HepG2 (cell line): ENCODE results near the gene PRDX3. TPM values are rescaled to one million over a fixed set of nuclear protein-coding genes. Genes with fewer than 3 reads are reported as not detected.

Source experiments
- FOXM1 ChIP-seq: sonication (generic); formaldehyde crosslinking; IDR thresholded peaks from 2 replicates; pipeline ENCODE4 v1.5.0; 2020; ENCODE audit warnings: missing genetic modification reagents
- HNF1A ChIP-seq, 2 experiments: sonication (generic) in 1 of 2; formaldehyde crosslinking in 1 of 2; IDR thresholded peaks; 2 replicates each; pipeline versions ENCODE4 v1.4.0 to v1.6.1; 2016 to 2020; ENCODE audit warnings: borderline replicate concordance in 1 of 2, low read depth in 1 of 2, mild to moderate bottlenecking in 1 of 2, missing genetic modification reagents in 1 of 2
- NONO ChIP-seq, 2 experiments: fragments of 450-650 bp in 1 of 2; sonication (generic) in 1 of 2; formaldehyde crosslinking in 1 of 2; IDR thresholded peaks in 1 of 2; conservative IDR thresholded peaks in 1 of 2; 2 replicates each; pipeline versions ENCODE4 v1.6.1 to v1.8.0; 2017 to 2022; ENCODE audit warnings: mild to moderate bottlenecking in 1 of 2, missing genetic modification reagents in 1 of 2, moderate library complexity in 1 of 2
- PLRG1 ChIP-seq: fragments of 450-650 bp; conservative IDR thresholded peaks from 2 replicates; pipeline ENCODE4 v1.6.1; 2016
- RNF219 ChIP-seq: sonication (generic); formaldehyde crosslinking; IDR thresholded peaks from 2 replicates; pipeline ENCODE4 v1.5.0; 2020; ENCODE audit warnings: mild to moderate bottlenecking, missing genetic modification reagents
- SIN3A ChIP-seq: IDR thresholded peaks from 2 replicates; pipeline ENCODE4 v1.6.1; 2011; ENCODE audit warnings: low read depth, mild to moderate bottlenecking, control low read depth, low read length, borderline replicate concordance
- ZBTB42 ChIP-seq: sonication (generic); formaldehyde crosslinking; IDR thresholded peaks from 2 replicates; pipeline ENCODE4 v1.5.0; 2020; ENCODE audit warnings: mild to moderate bottlenecking, missing genetic modification reagents
- ZC3H4 ChIP-seq: sonication (generic); formaldehyde crosslinking; IDR thresholded peaks from 2 replicates; pipeline ENCODE4 v1.4.0; 2020; ENCODE audit warnings: missing genetic modification reagents, borderline replicate concordance
- polyA plus RNA-seq, 8 experiments: library from polyadenylated mRNA; depleted of rRNA in 3 of 8; stranded (reverse) in 7 of 8; unstranded in 1 of 8; fragments of >200 nt; fragmentation: Illumina TruSeq in 4 of 8; extraction: Trizol in 4 of 8; gene quantifications; 2 replicates each; pipeline versions ENCODE4 v1.2.1 to v1.2.3, GENCODE V29; 2011 to 2016; ENCODE audit warnings: low read depth in 4 of 8, missing spikeins in 1 of 8, mixed read lengths in 1 of 8; ENCODE audit not compliant: insufficient read depth in 1 of 8
- total RNA-seq, 5 experiments: library from RNA; depleted of rRNA; stranded (reverse); fragments of >200 nt; fragmentation: Illumina TruSeq; extraction: Trizol; gene quantifications; 2 replicates each; pipeline ENCODE4 v1.2.3, GENCODE V29; 2016; ENCODE audit warnings: low read depth in 1 of 5
- TF ChIP-seq, protein P1 (sequence below): sonication (generic); formaldehyde crosslinking; IDR thresholded peaks from 2 replicates; pipeline ENCODE4 v1.5.0; 2020; ENCODE audit warnings: mild to moderate bottlenecking, missing genetic modification reagents
- TF ChIP-seq, protein P2 (sequence below): sonication (generic); formaldehyde crosslinking; IDR thresholded peaks from 2 replicates; pipeline ENCODE4 v1.4.0; 2020; ENCODE audit warnings: missing genetic modification reagents
- TF ChIP-seq, protein P3 (sequence below): IDR thresholded peaks from 2 replicates; pipeline ENCODE4 v1.6.1; 2016; ENCODE audit warnings: mild to moderate bottlenecking, missing biosample characterization, missing genetic modification reagents

The PRDX3 gene
- total and polyA plus RNA-seq, 2 of the 13 experiments (the other 11 are each of a cell fraction or from before 2014, with no cell fraction given) = 407 to 565 TPM

GRCh38 chr10:119207713-119208552 lies 29.3 kb upstream of the PRDX3 start (continued):
- no peak for TF ChIP-seq HNF1A (IDR thresholded peaks at IDR 0.05; ENCODE audit: low read depth)
- no peak for TF ChIP-seq HNF1A (CRISPR knock-in tag; IDR thresholded peaks at IDR 0.05; ENCODE audit: borderline replicate concordance)
- TF ChIP-seq SIN3A = peak; percentile 36; the same call in 1 of the 2 replicates
- TF ChIP-seq, protein P1, sequence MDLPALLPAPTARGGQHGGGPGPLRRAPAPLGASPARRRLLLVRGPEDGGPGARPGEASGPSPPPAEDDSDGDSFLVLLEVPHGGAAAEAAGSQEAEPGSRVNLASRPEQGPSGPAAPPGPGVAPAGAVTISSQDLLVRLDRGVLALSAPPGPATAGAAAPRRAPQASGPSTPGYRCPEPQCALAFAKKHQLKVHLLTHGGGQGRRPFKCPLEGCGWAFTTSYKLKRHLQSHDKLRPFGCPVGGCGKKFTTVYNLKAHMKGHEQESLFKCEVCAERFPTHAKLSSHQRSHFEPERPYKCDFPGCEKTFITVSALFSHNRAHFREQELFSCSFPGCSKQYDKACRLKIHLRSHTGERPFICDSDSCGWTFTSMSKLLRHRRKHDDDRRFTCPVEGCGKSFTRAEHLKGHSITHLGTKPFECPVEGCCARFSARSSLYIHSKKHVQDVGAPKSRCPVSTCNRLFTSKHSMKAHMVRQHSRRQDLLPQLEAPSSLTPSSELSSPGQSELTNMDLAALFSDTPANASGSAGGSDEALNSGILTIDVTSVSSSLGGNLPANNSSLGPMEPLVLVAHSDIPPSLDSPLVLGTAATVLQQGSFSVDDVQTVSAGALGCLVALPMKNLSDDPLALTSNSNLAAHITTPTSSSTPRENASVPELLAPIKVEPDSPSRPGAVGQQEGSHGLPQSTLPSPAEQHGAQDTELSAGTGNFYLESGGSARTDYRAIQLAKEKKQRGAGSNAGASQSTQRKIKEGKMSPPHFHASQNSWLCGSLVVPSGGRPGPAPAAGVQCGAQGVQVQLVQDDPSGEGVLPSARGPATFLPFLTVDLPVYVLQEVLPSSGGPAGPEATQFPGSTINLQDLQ = no peak
- TF ChIP-seq, protein P2, sequence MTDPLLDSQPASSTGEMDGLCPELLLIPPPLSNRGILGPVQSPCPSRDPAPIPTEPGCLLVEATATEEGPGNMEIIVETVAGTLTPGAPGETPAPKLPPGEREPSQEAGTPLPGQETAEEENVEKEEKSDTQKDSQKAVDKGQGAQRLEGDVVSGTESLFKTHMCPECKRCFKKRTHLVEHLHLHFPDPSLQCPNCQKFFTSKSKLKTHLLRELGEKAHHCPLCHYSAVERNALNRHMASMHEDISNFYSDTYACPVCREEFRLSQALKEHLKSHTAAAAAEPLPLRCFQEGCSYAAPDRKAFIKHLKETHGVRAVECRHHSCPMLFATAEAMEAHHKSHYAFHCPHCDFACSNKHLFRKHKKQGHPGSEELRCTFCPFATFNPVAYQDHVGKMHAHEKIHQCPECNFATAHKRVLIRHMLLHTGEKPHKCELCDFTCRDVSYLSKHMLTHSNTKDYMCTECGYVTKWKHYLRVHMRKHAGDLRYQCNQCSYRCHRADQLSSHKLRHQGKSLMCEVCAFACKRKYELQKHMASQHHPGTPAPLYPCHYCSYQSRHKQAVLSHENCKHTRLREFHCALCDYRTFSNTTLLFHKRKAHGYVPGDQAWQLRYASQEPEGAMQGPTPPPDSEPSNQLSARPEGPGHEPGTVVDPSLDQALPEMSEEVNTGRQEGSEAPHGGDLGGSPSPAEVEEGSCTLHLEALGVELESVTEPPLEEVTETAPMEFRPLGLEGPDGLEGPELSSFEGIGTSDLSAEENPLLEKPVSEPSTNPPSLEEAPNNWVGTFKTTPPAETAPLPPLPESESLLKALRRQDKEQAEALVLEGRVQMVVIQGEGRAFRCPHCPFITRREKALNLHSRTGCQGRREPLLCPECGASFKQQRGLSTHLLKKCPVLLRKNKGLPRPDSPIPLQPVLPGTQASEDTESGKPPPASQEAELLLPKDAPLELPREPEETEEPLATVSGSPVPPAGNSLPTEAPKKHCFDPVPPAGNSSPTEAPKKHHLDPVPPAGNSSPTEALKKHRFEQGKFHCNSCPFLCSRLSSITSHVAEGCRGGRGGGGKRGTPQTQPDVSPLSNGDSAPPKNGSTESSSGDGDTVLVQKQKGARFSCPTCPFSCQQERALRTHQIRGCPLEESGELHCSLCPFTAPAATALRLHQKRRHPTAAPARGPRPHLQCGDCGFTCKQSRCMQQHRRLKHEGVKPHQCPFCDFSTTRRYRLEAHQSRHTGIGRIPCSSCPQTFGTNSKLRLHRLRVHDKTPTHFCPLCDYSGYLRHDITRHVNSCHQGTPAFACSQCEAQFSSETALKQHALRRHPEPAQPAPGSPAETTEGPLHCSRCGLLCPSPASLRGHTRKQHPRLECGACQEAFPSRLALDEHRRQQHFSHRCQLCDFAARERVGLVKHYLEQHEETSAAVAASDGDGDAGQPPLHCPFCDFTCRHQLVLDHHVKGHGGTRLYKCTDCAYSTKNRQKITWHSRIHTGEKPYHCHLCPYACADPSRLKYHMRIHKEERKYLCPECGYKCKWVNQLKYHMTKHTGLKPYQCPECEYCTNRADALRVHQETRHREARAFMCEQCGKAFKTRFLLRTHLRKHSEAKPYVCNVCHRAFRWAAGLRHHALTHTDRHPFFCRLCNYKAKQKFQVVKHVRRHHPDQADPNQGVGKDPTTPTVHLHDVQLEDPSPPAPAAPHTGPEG (CRISPR knock-in tag) = no peak
- no peak for TF ChIP-seq FOXM1
- no peak for TF ChIP-seq PLRG1
- TF ChIP-seq ZBTB42 (CRISPR knock-in tag) = no peak
- TF ChIP-seq, protein P3, sequence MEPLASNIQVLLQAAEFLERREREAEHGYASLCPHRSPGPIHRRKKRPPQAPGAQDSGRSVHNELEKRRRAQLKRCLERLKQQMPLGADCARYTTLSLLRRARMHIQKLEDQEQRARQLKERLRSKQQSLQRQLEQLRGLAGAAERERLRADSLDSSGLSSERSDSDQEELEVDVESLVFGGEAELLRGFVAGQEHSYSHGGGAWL (CRISPR knock-in tag) = no peak
- TF ChIP-seq RNF219 = no peak
- no peak for TF ChIP-seq NONO (IDR thresholded peaks at IDR 0.05)
- TF ChIP-seq NONO (CRISPR knock-in tag; conservative IDR thresholded peaks at IDR 0.05) = peak; percentile 41; the same call in 1 of the 2 replicates
- no peak for TF ChIP-seq ZC3H4 (CRISPR knock-in tag)
